PC-3 (cell line): ENCODE data around the gene RHOBTB1.

ENCODE experiments used
- CTCF ChIP-seq: fragments of 300-600 bp; sonication (generic); conservative IDR thresholded peaks from 2 replicates; pipeline ENCODE4 v1.5.1; 2017; ENCODE audit warnings: antibody characterized with exemption, low read depth, mild to moderate bottlenecking, low read length
- EZH2 ChIP-seq: fragments of 300-600 bp; sonication (generic); IDR thresholded peaks from one replicate; pipeline ENCODE4 v1.6.1; 2017; ENCODE audit warnings: antibody characterized with exemption, mild to moderate bottlenecking, low read length; ENCODE audit not compliant: unreplicated experiment
- EZH2phosphoT487 ChIP-seq: fragments of 300-600 bp; sonication (generic); IDR thresholded peaks from 2 replicates; pipeline ENCODE4 v1.6.1; 2018; ENCODE audit warnings: mild to moderate bottlenecking, antibody characterized with exemption, low read length, borderline replicate concordance

GRCh38 chr10:60908896-60909295 lies 35.1 kb downstream of the RHOBTB1 start:
- no peak for TF ChIP-seq CTCF
- no peak for TF ChIP-seq EZH2phosphoT487
- no peak for TF ChIP-seq EZH2
